Measurements from ENCODE around the gene C1QTNF1.

The C1QTNF1 gene

DNA sequence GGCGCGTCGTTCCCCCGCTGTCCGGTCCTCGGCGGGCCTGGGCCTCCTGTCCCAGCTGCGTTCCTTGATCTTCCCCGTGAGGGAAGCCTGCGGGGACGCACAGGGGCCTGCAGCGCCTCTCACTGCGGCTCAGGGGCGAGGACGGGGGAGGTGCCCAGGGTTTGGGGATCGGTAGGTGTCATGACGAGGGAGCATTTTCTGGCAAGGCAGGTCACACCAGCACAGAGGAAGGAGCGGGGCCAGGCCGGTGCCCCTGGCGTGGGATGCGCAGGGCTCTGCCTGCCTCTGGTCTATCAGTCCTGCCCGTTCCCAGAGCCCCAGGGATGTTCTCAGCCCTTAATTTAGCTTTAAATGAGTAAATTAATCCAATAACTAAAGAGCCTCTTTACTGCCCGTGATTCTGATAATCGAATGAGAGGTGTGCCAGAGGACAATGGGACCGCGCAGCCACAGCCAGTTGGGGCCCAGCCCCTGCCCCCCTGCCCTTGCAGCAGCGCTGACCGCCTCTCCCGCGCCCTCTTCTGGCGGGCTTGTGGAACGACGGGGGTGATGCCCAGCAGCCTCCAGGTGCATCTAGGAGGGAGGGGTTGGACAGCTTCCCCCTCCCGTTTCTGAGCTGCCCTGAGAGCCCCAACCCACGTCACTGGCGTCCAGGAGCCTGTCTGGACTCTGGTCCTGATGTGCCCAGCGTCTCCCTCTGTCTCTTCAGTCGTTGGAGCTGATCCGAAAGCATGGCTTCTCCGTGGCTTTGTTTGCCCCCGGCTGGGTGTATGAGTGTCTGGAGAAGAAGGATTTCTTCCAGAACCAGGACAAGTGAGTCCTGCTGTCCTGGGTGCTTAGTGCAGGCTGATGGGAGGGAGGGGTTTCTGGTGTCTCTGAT is 58.6 kb downstream of the C1QTNF1 start:
- DNase-seq, result peak; percentile 29 to 37

DNA sequence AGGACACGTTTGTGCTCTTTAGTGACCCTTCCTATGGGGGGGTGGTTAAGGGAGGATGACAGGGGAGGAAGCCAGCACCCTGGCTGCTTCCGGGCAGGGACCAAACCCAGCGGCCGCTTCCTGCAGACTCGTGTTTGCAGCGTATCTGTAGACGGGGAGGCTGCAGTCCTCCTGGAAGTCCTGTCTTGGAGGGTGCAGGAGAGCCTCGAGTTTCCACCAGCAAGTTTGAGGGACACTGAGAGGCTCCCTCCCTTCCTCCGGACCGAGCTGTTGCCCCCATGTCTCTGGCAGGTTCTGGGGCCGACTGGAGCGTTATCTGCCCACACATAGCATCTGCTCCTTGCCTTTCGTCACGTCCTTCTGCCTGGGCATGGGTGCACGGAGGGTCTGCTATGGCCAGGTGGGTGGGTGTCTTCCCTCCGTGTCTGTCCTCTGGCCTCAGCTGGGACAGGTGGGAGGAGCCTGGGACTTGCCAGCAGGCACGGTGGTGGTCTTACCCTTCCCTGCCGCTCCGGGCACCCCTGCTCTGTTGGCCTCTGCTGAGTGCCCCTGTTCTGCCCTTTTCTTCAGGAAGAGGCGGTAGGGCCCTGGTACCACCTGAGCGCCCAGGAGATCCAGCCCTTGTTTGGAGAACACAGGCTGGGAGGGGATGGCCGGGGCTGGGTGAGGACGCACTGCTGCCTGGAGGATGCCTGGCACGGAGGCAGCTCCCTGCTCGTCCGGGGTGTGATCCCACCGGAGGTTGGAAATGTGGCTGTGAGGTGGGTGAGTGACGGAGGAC is 59.4 kb downstream of the C1QTNF1 start:
- no peak for DNase-seq

DNA sequence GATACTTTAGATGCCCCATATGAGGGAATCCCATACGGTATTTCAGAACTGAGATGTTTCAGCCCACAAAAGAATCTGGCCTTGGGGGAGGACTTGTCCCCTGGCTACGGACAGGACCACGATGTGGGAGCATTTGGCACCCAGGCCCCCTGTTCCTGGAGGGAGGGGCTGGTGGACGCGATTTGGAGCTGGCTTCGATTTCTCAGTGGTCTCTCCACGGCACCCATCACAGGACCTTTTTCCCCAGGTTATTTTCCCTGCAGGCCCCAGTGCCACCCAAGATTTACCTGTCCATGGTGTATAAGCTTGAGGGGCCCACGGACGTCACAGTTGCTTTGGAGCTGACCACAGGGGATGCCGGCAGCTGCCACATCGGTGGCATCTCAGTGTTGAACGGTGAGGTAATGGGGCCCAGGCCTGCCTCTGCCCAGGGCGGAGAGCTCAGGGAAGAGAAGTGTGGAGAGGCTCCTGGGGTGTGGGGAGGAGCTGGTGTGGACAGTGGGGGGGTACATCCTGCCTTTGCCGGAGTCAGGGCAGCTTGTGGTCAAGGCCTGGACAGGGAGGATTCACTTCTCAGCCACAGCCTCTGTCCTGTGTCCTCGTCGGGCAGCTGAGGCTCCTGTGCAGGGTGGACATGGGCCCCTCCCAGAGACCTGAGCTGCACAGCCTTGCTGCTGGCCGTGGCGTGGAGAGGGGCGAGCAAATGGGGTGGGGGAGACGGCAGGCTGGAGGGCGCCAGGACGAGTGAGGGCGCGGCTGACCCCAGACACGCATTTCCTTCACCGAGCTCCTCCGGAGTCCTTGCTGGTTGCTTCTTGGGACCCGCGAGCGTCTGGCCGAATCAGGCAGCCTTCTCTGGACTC is 60.6 kb downstream of the C1QTNF1 start:
- DNase-seq, result no peak

DNA sequence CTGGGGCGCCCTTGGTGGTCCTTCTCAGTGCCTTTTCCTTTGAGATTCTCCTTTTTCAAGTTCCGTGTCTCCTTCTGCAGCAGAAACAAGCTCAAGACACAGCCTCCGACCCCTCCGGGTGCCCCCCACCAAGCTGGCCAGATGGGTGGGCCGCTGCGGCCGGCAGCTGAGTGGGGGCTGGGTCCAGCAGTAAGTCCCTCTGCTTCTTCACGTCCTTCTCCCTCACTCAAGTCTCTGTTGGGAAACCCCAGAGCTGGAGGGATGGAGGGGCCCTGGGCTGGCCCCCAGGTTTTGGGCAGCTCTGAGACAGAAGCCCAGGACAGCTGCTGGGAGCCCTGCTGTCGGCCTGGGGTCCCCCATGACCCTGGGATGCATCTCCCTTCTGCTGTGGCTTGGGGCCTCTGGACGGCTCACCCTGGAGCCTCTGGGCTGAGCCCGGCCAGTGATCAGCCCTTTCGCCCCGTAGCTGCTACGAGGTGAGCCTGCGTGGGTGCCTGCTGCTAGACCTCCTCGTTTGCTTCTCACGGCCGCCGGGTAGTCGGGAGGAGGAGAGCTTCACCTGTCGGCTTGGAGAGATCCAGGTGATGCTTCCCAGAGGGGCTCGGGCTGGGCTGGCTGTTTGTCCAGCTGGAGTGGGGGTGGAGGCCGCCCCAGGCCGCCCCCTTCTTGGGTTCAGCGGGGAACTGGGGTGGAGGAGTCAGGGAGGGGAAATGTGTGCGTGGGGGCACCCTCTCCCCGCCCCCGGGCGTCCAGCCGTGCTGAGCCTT is 61.4 kb downstream of the C1QTNF1 start:
- no peak for DNase-seq

- no peak for DNase-seq
Measured at GRCh38 chr17:79085921-79086551, 62.1 kb downstream of the C1QTNF1 start.

DNA sequence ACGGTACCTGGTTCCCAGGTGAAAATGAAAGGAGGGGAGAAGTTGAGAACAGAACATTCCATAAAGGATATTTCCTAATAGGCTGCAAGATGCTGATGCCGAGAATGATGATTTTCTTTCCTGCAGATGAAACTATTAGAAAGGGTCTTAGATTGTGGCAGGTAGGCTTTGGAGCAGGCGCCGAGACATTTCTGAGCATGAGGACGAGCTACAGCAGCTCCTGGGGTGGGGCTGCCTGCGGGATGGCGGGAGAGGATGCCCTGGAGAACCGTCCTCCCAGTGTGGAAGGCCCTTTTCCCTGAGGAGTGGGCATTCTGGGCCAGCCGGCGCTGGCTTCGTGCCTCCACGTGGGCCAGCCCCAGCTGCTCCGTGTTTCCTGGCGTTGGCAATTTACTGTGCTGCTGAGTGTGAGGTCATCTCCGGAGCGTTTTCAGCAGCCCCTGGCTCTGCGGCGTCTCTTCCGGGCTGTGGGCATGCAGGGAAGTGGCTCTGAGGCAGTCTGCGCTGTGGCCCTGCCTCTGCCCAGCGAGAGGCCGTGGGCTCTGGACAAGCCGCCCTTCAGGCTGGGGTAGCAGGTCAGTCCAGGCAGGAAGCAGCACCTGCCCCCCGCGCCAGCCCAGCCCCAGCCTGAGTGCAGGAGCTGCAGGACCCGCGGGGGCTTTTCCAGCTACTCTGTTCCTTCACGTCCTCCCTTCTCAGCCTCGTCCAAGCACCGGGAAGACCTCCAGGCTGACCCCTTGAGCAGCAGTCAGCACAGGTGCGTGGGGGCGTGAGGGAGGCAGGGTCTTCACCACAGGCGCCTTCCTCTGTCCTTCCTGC is 62.8 kb downstream of the C1QTNF1 start:
- no peak for DNase-seq

- DNase-seq, result peak; percentile 58 to 67
Measured at GRCh38 chr17:79087428-79088143, 63.6 kb downstream of the C1QTNF1 start.

GRCh38 chr17:79088247-79088996 is 64.5 kb downstream of the C1QTNF1 start:
- no peak for DNase-seq

- DNase-seq, result no peak
Measured at GRCh38 chr17:79088997-79089328, 65.0 kb downstream of the C1QTNF1 start.

GRCh38 chr17:79089720-79090442 is 65.9 kb downstream of the C1QTNF1 start:
- no peak for DNase-seq

GRCh38 chr17:79090443-79091225 is 66.7 kb downstream of the C1QTNF1 start:
- DNase-seq, result no peak

DNA sequence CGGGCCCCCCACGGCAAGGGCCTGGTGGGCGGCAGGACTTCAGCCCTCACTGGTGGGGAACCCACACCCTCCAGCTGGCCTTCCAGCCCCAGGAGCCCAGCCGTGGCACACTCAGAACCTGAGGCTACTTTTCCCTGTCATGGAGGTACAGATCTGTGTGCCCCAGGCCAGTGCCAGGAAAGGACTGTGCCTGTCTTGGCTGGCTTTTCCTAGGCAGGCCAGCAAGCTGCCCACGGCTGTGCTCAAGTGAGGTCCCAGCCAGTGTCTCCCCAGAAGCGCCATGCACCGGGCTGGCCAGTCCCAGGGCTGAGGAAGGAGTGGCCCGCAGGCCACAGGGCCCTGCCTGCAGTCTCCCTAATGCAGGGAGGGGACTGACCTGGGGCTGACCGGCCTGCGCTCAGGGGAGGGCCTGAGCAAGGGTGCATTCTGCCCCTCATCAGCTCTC is 67.3 kb downstream of the C1QTNF1 start:
- DNase-seq, result no peak

GRCh38 chr17:79092567-79092966 is 68.6 kb downstream of the C1QTNF1 start:
- no peak for DNase-seq

DNA sequence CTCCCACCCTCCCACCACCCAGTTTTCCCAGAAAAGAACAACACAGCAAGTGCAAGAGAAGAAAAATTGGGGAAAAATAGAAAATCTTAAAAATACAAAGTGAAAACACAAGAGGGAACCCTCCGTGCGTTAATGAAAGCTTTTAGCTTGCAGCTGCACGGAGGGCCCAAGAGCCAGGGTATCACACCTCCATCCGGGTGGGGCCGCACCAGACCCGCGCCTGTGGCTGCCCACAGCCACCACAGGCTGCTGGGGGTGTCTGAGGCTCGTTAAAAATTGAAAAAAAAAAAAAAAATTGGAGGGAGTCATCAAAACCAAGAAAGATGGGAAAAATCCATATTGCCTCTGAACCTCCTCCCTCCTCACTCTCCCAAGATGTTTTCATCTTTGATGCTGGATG is 69.3 kb downstream of the C1QTNF1 start:
- DNase-seq, result no peak

DNA sequence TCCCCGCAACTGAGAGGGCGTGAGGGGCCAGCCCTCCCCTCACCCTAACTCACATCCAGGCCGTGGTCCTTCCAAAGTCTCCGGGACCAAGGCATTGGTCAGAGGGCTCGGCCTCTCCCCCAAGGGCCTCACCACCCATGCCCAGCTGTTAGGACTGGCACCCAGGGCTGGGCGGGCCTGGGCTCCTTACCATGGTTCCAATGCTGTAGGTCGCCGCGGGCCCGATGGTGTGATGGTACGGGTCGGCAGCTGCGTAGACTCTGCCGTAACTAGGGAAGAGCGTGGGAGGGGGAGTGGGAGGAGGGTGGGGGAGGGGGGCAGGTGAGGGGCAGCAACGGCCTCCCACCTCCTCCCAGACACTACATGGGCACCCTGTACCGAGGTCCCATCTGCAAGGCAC is 70.3 kb downstream of the C1QTNF1 start:
- DNase-seq, result no peak

GRCh38 chr17:79095345-79096055 is 71.5 kb downstream of the C1QTNF1 start:
- DNase-seq, result no peak

DNA sequence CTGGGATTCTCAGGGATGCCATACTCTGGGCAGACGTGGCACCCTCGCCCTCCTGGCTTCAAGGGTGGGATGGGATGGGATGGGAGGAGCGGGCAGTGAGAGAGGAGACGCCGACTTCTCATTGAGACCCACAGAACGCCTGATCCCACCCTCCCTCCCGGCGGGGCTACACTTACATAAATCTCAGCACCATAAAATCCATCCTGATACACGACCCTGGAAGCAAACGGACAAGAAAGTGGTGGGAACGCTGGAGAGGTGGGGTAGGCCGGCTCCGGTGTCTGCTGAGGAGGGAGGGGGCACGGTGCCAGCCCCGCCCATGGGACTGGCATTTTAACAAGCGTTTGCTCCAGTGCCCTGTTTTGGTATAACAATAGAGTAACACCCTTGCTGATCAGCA is 72.5 kb downstream of the C1QTNF1 start:
- DNase-seq, result no peak
